Esophagus muscularis mucosa (tissue), 4 donors: ENCODE data around the gene CNGB1. TPM values are rescaled to one million over a fixed set of nuclear protein-coding genes. Genes with fewer than 3 reads are reported as not detected.

Experiments used
- DNase-seq: peaks from one replicate; pipeline ENCODE4 v3.0.0-alpha.2; 2017; ENCODE audit errors: extremely low spot score
- H3K27ac ChIP-seq, 4 donors: fragments of 200-600 bp; sonication (generic); replicated peaks in 1 of 4; 1 replicate in 3 of 4; 2 replicates in 1 of 4; pipeline ENCODE4 v1.5.1; 2016 to 2019; ENCODE audit warnings: mild to moderate bottlenecking in 1 of 4
- H3K27me3 ChIP-seq, 4 donors: fragments of 200-600 bp; sonication (generic); one replicate each; pipeline versions ENCODE4 v1.5.1 to v1.6.0; 2016 to 2019
- H3K36me3 ChIP-seq, 4 donors: fragments of 200-600 bp; sonication (generic); one replicate each; pipeline ENCODE4 v1.5.1; 2016 to 2019
- H3K4me1 ChIP-seq, 4 donors: fragments of 200-600 bp; sonication (generic); one replicate each; pipeline ENCODE4 v1.5.1; 2016 to 2019
- H3K4me3 ChIP-seq, 4 donors: fragments of 200-600 bp; sonication (generic); 1 replicate in 2 of 4; 2 replicates in 2 of 4; pipeline ENCODE4 v1.5.1; 2016 to 2019; ENCODE audit warnings: mild to moderate bottlenecking in 4 of 4, moderate library complexity in 1 of 4
- H3K9me3 ChIP-seq, 4 donors: fragments of 200-600 bp; sonication (generic); 1 replicate in 3 of 4; 2 replicates in 1 of 4; pipeline ENCODE4 v1.5.1; 2016 to 2019
- CTCF ChIP-seq, 3 experiments: fragments of 200-600 bp in 2 of 3; fragments of 450-650 bp in 1 of 3; sonication (generic) in 2 of 3; IDR thresholded peaks; one replicate each; pipeline ENCODE4 v1.5.1; 2017 to 2019; ENCODE audit warnings: antibody characterized with exemption in 3 of 3, mild to moderate bottlenecking in 2 of 3, moderate library complexity in 1 of 3
- EP300 ChIP-seq: sonication (generic); formaldehyde crosslinking; IDR thresholded peaks from one replicate; pipeline ENCODE4 v1.6.1; 2017; ENCODE audit warnings: antibody characterized with exemption
- POLR2A ChIP-seq: fragments of 450-650 bp; IDR thresholded peaks from one replicate; pipeline ENCODE4 v1.6.1; 2017; ENCODE audit warnings: antibody characterized with exemption, moderate library complexity, mild to moderate bottlenecking, low read depth
- POLR2AphosphoS5 ChIP-seq, 2 donors: sonication (generic); formaldehyde crosslinking; IDR thresholded peaks; one replicate each; pipeline ENCODE4 v1.6.1; 2017; ENCODE audit warnings: antibody characterized with exemption in 2 of 2
- WGBS: methylation state at CpG from one replicate; pipeline ENCODE4 v1.1.5; 2018; 5-methylcytosine and 5-hydroxymethylcytosine counted together
- intact Hi-C: fragments of 100-400 bp; cut with DNase I; formaldehyde crosslinking; loops from one replicate; pipeline ENCODE4 v1.15.1; 2023
- total RNA-seq, 4 donors: library from RNA; depleted of rRNA; stranded (reverse); fragments of >200 nt; gene quantifications; one replicate each; pipeline versions ENCODE4 v1.1.0 to v1.2.1, GENCODE V29; 2016

The CNGB1 gene
- total RNA-seq, 4 donors from 2014 or later = under 0.01 to 0.97 (median 0.31) TPM

- DNase-seq = no peak
- WGBS = 75% methylated on average over 11 of the region's 12 CpGs
- TF ChIP-seq CTCF (IDR thresholded peaks at IDR 0.05) = no peak
- TF ChIP-seq EP300 = no peak
- no peak for TF ChIP-seq POLR2AphosphoS5 (IDR thresholded peaks at IDR 0.05)
- no peak for TF ChIP-seq POLR2A
- peaks cover 0 to 12% (median 0%) of the 10 kb centered on the region in 4 donors for H3K27me3 ChIP-seq
- H3K4me3 ChIP-seq = no peak overlapping the region
- intact Hi-C loops = no loop called here
- H3K36me3 ChIP-seq = no peaks in the 10 kb centered on the region
- no peaks in the 10 kb centered on the region for H3K9me3 ChIP-seq
- H3K27ac ChIP-seq = no peak overlapping the region
- no peaks in the 10 kb centered on the region for H3K4me1 ChIP-seq
These were observed 15.2 kb downstream of the CNGB1 start for GRCh38 chr16:57955572-57956188.

- Histone ChIP-seq H3K9me3 (no peaks in the 10 kb centered on the region), H3K27ac (no peak overlapping the region), H3K36me3 (no peaks in the 10 kb centered on the region), H3K27me3 (peaks cover 0 to 29% (median 0%) of the 10 kb centered on the region in 4 donors), H3K4me3 (no peak overlapping the region), H3K4me1 (no peaks in the 10 kb centered on the region)
- no peak for DNase-seq
- 87% methylated on average over 1 of the region's 1 CpG for WGBS
- intact Hi-C loops = no loop called here
- TF ChIP-seq EP300 = no peak
- TF ChIP-seq CTCF (IDR thresholded peaks at IDR 0.05) = no peak
- TF ChIP-seq POLR2AphosphoS5 (IDR thresholded peaks at IDR 0.05) = no peak
- TF ChIP-seq POLR2A = no peak
These were observed 17.1 kb downstream of the CNGB1 start for GRCh38 chr16:57953857-57954256.

- Histone ChIP-seq H3K4me1 (no peaks in the 10 kb centered on the region), H3K36me3 (no peaks in the 10 kb centered on the region), H3K27ac (no peak overlapping the region), H3K27me3 (peaks cover 0 to 30% (median 0%) of the 10 kb centered on the region in 4 donors), H3K9me3 (no peaks in the 10 kb centered on the region), H3K4me3 (no peak overlapping the region)
- no peak for DNase-seq
- 89% methylated on average over 9 of the region's 9 CpGs for WGBS
- TF ChIP-seq CTCF (IDR thresholded peaks at IDR 0.05) (no peak), POLR2A (no peak), POLR2AphosphoS5 (IDR thresholded peaks at IDR 0.05) (no peak), EP300 (no peak)
- intact Hi-C loops = no loop called here
These were observed 18.0 kb downstream of the CNGB1 start for GRCh38 chr16:57952909-57953308.

GRCh38 chr16:57951204-57951960 is 19.5 kb downstream of the CNGB1 start:
- Histone ChIP-seq H3K36me3 (no peaks in the 10 kb centered on the region), H3K27me3 (peaks cover 0 to 30% (median 0%) of the 10 kb centered on the region in 4 donors), H3K4me3 (no peak overlapping the region), H3K9me3 (no peaks in the 10 kb centered on the region), H3K4me1 (no peaks in the 10 kb centered on the region), H3K27ac (no peak overlapping the region)
- intact Hi-C loops = no loop called here
- no peak for TF ChIP-seq POLR2AphosphoS5 (IDR thresholded peaks at IDR 0.05)
- no peak for TF ChIP-seq EP300
- TF ChIP-seq POLR2A = no peak
- TF ChIP-seq CTCF (IDR thresholded peaks at IDR 0.05) = no peak
- WGBS = 84% methylated on average over 7 of the region's 7 CpGs
- DNase-seq = no peak
